ENCODE measurements around the gene ACOT4. TPM values are rescaled to one million over a fixed set of nuclear protein-coding genes. Genes with fewer than 3 reads are reported as not detected.

ACOT4 gene
- polyA plus RNA-seq, 1 donor from 2014 or later, result 1.1 TPM

- TF ChIP-seq EZH2 (IDR thresholded peaks at IDR 0.05; ENCODE audit: borderline replicate concordance, insufficient read depth, low read length, poor library complexity, severe bottlenecking) (no peak), TAF1 (IDR thresholded peaks at IDR 0.05; ENCODE audit: low read depth) (no peak)
Observed at GRCh38 chr14:73623504-73624054, 31.9 kb downstream of the ACOT4 start (continued).

- H3K27me3 ChIP-seq (ENCODE audit: insufficient read depth, low read depth, low read length), result no peaks in the 10 kb centered on the region
- no peak overlapping the region for H3K9ac ChIP-seq (ENCODE audit: low read length)
- no peak overlapping the region for H2AFZ ChIP-seq (ENCODE audit: low read depth, low read length)
- H3K4me3 ChIP-seq (ENCODE audit: low read length), result no peak overlapping the region
- H3K27ac ChIP-seq (ENCODE audit: low read length), result no peak overlapping the region
- no peaks in the 10 kb centered on the region for H3K9me3 ChIP-seq (ENCODE audit: low read length)
- H4K20me1 ChIP-seq (ENCODE audit: insufficient read depth), result no peaks in the 10 kb centered on the region
- no peak overlapping the region for H3K4me2 ChIP-seq (ENCODE audit: low read length)
- no peaks in the 10 kb centered on the region for H3K79me2 ChIP-seq (replicated peaks; ENCODE audit: insufficient read depth, low read length)
- H3K36me3 ChIP-seq (ENCODE audit: insufficient read depth, low read length), result no peaks in the 10 kb centered on the region
- TF ChIP-seq CTCF (IDR thresholded peaks at IDR 0.05; ENCODE audit: poor library complexity, severe bottlenecking), result no peak
- no peak for TF ChIP-seq TAF1 (IDR thresholded peaks at IDR 0.05; ENCODE audit: low read depth)
- no peak for TF ChIP-seq MXI1 (conservative IDR thresholded peaks at IDR 0.05; ENCODE audit: poor library complexity, severe bottlenecking)
- TF ChIP-seq RAD21 (conservative IDR thresholded peaks at IDR 0.05), result no peak
- no peak for TF ChIP-seq REST (IDR thresholded peaks at IDR 0.05; ENCODE audit: borderline replicate concordance)
- TF ChIP-seq EP300 (conservative IDR thresholded peaks at IDR 0.05; ENCODE audit: poor library complexity, severe bottlenecking), result no peak
- TF ChIP-seq SMC3 (conservative IDR thresholded peaks at IDR 0.05; ENCODE audit: poor library complexity), result no peak
- TF ChIP-seq POLR2AphosphoS5 (IDR thresholded peaks at IDR 0.05), result no peak
- no peak for TF ChIP-seq EZH2 (IDR thresholded peaks at IDR 0.05; ENCODE audit: borderline replicate concordance, insufficient read depth, low read length, poor library complexity, severe bottlenecking)
- H3K9me2 ChIP-seq (ENCODE audit: insufficient read depth, low read length), result no peaks in the 10 kb centered on the region
- no peaks in the 10 kb centered on the region for H3F3A ChIP-seq (ENCODE audit: insufficient read depth, low read length, poor library complexity, severe bottlenecking)
Observed at GRCh38 chr14:73625706-73626105, 34.0 kb downstream of the ACOT4 start.

DNA sequence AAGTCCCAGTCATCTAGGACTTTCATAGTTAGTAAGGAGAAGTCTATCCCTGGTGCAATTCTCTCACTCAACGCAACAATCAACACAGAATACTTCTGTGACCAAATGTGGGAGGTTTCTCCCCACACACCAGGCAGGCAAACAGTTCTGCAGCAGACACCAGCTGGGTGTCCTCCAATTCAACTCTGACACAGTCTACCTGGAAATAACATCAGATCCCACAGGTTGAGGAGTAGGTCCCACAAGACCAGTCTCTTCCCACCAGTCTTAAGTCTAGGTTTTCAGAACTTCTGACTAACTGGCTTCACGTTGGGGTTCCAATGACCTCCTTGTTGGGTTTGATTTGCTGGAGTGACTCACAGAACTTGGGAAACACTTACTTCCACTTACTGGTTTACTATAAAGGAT lies 35.5 kb downstream of the ACOT4 start:
- H3K9me2 ChIP-seq (ENCODE audit: insufficient read depth, low read length), result no peaks in the 10 kb centered on the region
- no peaks in the 10 kb centered on the region for H3K27me3 ChIP-seq (ENCODE audit: insufficient read depth, low read depth, low read length)
- H3K9ac ChIP-seq (ENCODE audit: low read length), result no peak overlapping the region
- H3K4me2 ChIP-seq (ENCODE audit: low read length), result no peak overlapping the region
- H3K9me3 ChIP-seq (ENCODE audit: low read length), result no peaks in the 10 kb centered on the region
- no peak overlapping the region for H2AFZ ChIP-seq (ENCODE audit: low read depth, low read length)
- H3K36me3 ChIP-seq (ENCODE audit: insufficient read depth, low read length), result no peaks in the 10 kb centered on the region
- TF ChIP-seq RAD21 (conservative IDR thresholded peaks at IDR 0.05) (no peak), TAF1 (IDR thresholded peaks at IDR 0.05; ENCODE audit: low read depth) (no peak), EP300 (conservative IDR thresholded peaks at IDR 0.05; ENCODE audit: poor library complexity, severe bottlenecking) (no peak), SMC3 (conservative IDR thresholded peaks at IDR 0.05; ENCODE audit: poor library complexity) (no peak), EZH2 (IDR thresholded peaks at IDR 0.05; ENCODE audit: borderline replicate concordance, insufficient read depth, low read length, poor library complexity, severe bottlenecking) (no peak)
- H3F3A ChIP-seq (ENCODE audit: insufficient read depth, low read length, poor library complexity, severe bottlenecking), result no peaks in the 10 kb centered on the region
- H4K20me1 ChIP-seq (ENCODE audit: insufficient read depth), result no peaks in the 10 kb centered on the region
- H3K4me3 ChIP-seq (ENCODE audit: low read length), result no peak overlapping the region
- no peaks in the 10 kb centered on the region for H3K79me2 ChIP-seq (replicated peaks; ENCODE audit: insufficient read depth, low read length)
- no peak overlapping the region for H3K27ac ChIP-seq (ENCODE audit: low read length)
